ENCODE measurements around the gene CDH22. TPM values are rescaled to one million over a fixed set of nuclear protein-coding genes. Genes with fewer than 3 reads are reported as not detected.

Gene CDH22
- total RNA-seq, 1 donor from 2014 or later, result 0.09 TPM

DNA sequence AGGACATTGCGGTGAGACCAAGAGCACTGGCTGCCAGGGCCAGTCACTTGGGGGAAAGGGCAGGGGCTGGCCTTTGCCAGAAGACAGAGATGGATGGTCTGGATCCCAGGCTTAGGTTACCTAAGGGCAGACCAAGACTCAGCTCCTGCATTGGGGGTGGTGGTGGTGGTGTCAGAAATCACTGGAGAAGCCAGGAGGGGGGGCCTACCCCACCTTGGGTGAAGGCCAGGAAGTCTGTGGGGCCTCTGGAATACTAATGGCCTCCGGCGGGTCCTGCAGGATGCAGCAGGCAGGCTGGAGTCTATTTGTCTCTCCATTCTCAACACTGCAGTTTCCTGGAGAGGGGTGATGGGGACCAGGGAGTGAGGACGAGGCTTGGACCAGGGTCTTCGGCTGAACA lies 157.4 kb downstream of the CDH22 start:
- Mint-ChIP-seq H3K9me3 (no peaks in the 10 kb centered on the region), H3K36me3 (ENCODE audit: low read depth) (no peaks in the 10 kb centered on the region), H3K27me3 (peaks cover 13% of the 10 kb centered on the region), H3K27ac (no peak overlapping the region), H3K4me3 (no peak overlapping the region), H3K4me1 (no peaks in the 10 kb centered on the region)
- ATAC-seq (ENCODE audit: low read depth) (no peak), DNase-seq (no peak)
- intact Hi-C loops (cut with micrococcal nuclease), result no loop called here
- ChIA-PET CTCF (interaction anchor here (0.9 to 1.4 kb wide), 2 partner anchors 30 to 51 kb away, joined by 3 read pairs; no protein-coding TSS in a partner anchor), POLR2A (no interaction called here)
- TF ChIP-seq, protein P1, sequence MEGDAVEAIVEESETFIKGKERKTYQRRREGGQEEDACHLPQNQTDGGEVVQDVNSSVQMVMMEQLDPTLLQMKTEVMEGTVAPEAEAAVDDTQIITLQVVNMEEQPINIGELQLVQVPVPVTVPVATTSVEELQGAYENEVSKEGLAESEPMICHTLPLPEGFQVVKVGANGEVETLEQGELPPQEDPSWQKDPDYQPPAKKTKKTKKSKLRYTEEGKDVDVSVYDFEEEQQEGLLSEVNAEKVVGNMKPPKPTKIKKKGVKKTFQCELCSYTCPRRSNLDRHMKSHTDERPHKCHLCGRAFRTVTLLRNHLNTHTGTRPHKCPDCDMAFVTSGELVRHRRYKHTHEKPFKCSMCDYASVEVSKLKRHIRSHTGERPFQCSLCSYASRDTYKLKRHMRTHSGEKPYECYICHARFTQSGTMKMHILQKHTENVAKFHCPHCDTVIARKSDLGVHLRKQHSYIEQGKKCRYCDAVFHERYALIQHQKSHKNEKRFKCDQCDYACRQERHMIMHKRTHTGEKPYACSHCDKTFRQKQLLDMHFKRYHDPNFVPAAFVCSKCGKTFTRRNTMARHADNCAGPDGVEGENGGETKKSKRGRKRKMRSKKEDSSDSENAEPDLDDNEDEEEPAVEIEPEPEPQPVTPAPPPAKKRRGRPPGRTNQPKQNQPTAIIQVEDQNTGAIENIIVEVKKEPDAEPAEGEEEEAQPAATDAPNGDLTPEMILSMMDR (IDR thresholded peaks at IDR 0.05), result no peak

DNA sequence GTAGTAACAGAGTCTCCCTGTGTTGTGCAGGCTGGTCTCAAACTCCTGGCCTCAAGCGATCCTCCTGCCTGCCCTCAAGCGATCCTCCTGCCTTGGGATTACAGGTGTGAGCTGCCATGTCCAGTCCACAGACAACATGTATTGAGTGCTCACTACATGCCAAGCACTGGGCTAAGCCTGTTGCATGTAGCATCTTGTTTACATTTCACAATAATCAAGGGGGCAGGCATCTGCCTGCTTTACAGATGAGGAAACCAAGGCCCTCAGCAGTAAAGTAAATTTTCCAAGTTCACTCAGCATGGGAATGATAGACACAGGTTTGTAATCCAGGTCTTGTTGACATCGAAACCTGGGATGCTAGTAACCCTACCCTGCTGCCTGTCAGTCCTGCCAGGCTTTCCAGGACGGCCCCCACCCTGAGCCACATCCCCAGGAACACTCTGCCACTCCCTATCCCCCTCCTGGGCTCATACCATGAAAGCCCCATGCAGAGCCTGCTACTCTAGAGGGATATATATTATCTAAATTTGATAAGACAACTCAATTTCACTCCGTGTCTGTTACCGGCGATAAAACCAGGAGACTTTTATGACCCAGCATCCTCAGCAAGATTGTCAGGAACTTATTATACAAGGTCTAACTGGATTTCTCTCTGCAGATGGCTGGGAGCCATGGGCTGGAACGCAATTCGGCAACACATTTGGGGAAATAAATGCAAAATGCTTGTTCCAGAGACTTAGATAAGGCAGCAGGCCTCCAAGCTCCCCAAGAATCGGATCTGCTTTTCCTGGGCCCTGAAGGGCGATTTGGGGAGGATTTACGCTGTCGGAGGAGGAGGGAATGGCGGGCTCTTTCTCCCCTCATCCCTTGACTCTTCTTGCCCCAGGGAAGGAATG lies 159.7 kb downstream of the CDH22 start:
- intact Hi-C loops (cut with micrococcal nuclease), result no loop called here
- POLR2A ChIA-PET, result no interaction called here
- Mint-ChIP-seq H3K4me1 (no peaks in the 10 kb centered on the region), H3K9me3 (no peaks in the 10 kb centered on the region), H3K4me3 (no peak overlapping the region), H3K36me3 (ENCODE audit: low read depth) (no peaks in the 10 kb centered on the region), H3K27me3 (peaks cover 17% of the 10 kb centered on the region), H3K27ac (no peak overlapping the region)
- ATAC-seq (ENCODE audit: low read depth) (no peak), DNase-seq (no peak)
- CTCF ChIA-PET, result no interaction called here
- TF ChIP-seq, protein P1 (IDR thresholded peaks at IDR 0.05), result no peak

DNA sequence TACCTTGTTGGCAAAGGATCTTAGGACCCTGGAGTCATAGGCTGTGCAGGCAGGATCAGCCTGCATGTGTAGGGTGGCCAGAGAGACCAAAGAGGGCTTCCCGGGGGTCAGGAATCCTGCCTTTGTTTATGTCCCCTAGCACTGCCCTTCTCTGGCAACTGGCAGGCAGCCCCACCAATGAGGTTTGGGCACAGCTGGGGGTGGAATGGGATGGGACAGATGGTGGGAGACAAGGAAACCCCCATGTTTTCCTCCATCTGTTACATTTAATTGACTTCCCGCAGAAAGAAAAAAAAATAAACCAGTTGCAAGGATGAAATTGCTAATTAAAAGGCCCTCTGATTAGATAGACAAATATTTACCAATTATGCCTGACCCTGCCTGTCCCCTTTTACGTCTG lies 162.6 kb downstream of the CDH22 start:
- TF ChIP-seq, protein P1 (IDR thresholded peaks at IDR 0.05), result no peak
- ChIA-PET CTCF (no interaction called here), POLR2A (no interaction called here)
- DNase-seq (no peak), ATAC-seq (ENCODE audit: low read depth) (no peak)
- Mint-ChIP-seq H3K27me3 (peaks cover 39% of the 10 kb centered on the region), H3K4me3 (no peak overlapping the region), H3K27ac (no peak overlapping the region), H3K36me3 (ENCODE audit: low read depth) (no peaks in the 10 kb centered on the region), H3K9me3 (no peaks in the 10 kb centered on the region), H3K4me1 (no peaks in the 10 kb centered on the region)
- intact Hi-C loops (cut with micrococcal nuclease), result no loop called here

DNA sequence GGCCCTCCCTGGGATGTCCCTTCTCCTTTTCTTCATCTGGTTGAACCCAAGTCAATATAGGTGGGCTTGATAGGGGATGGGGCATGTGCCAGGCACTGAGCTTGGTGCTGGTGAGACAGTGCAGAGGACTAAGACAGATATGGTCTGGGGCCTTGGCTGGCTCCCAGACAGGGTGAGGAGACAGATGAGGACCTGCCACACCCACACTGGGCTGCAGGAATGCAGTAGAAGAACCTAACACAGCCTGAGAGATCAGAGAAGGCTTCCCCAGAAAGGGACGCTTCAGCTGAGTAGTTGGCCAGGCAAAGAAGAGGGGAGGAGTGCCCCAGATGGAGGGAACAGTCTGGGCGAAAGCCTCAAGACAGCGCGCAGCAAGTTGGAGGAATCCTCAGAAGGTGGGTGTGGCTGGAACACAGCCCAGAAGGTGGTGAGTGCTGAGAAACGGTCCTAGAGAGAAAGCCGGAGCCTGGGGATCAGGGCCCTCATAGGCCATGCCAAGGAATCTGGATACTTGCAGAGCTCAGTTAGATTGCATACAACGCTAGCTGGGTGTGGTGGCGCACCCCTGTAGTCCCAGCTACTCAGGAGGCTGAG lies 163.8 kb downstream of the CDH22 start:
- Mint-ChIP-seq H3K36me3 (ENCODE audit: low read depth) (no peaks in the 10 kb centered on the region), H3K27ac (no peak overlapping the region), H3K4me3 (no peak overlapping the region), H3K4me1 (peaks cover 7% of the 10 kb centered on the region), H3K9me3 (no peaks in the 10 kb centered on the region), H3K27me3 (peaks cover 45% of the 10 kb centered on the region)
- CTCF ChIA-PET, result no interaction called here
- intact Hi-C loops (cut with micrococcal nuclease), result no loop called here
- no peak for ATAC-seq (ENCODE audit: low read depth)
- DNase-seq, result no peak
- POLR2A ChIA-PET, result no interaction called here
- TF ChIP-seq, protein P1 (IDR thresholded peaks at IDR 0.05), result no peak

DNA sequence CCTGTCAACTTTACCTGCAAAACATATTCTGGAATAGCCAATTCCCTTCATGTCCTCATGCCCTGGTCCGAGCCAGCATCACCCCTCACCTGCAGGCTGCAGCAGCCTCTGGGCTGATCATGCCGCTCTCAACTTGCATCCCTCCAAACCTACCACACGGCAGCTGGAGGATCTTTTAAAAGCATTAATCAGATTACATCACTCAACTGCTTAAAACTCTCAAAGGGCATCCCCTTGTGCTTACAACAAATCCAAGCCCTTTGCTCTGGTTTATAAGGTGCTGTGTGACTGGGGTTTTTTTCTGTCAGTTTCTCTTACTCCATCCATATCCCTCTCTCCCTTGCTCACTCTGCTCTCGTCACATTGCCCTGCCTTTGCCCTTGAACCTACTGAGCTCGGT lies 166.2 kb downstream of the CDH22 start:
- TF ChIP-seq, protein P1 (IDR thresholded peaks at IDR 0.05), result no peak
- POLR2A ChIA-PET, result no interaction called here
- Mint-ChIP-seq H3K27ac (no peak overlapping the region), H3K4me3 (no peak overlapping the region), H3K27me3 (peaks cover 53% of the 10 kb centered on the region), H3K36me3 (ENCODE audit: low read depth) (no peaks in the 10 kb centered on the region), H3K9me3 (no peaks in the 10 kb centered on the region), H3K4me1 (peaks cover 11% of the 10 kb centered on the region)
- intact Hi-C loops (cut with micrococcal nuclease), result no loop called here
- ATAC-seq (ENCODE audit: low read depth), result no peak
- CTCF ChIA-PET, result no interaction called here
- DNase-seq, result no peak
